GM12891 (cell line): ENCODE measurements around the gene GSTM4.
"Not testable (repeated sequence)": the region's sequence is repeated elsewhere in the genome, so short reads cannot be mapped to it uniquely, and the experiment has no call there.

Experiments
- POLR2A ChIP-seq: IDR thresholded peaks from 2 replicates; pipeline ENCODE4 v1.6.1; 2011; ENCODE audit warnings: low read depth, low read length, control low read depth
- SPI1 ChIP-seq: IDR thresholded peaks from 2 replicates; pipeline ENCODE4 v1.6.1; 2011; ENCODE audit warnings: low read depth, low read length, control low read depth

GRCh38 chr1:109708949-109709348 lies 53.0 kb downstream of the GSTM4 start:
- not testable (repeated sequence) for TF ChIP-seq POLR2A, SPI1
